Renal pelvis (tissue), 4 donors: Measurements from ENCODE around the gene SH3TC2. TPM values are rescaled to one million over a fixed set of nuclear protein-coding genes. Genes with fewer than 3 reads are reported as not detected.

ENCODE experiments used
- DNase-seq: peaks from one replicate; pipeline ENCODE4 v3.0.0-alpha.2; 2013
- polyA plus RNA-seq, 3 donors: library from polyadenylated mRNA; unstranded; fragments of 120-200 nt; gene quantifications; one replicate each; pipeline ENCODE4 v1.2.1, GENCODE V29; 2013; ENCODE audit not compliant: insufficient read length in 3 of 3

SH3TC2 gene
- polyA plus RNA-seq, 3 donors, result 0.65 to 0.68 (median 0.68) TPM

DNA sequence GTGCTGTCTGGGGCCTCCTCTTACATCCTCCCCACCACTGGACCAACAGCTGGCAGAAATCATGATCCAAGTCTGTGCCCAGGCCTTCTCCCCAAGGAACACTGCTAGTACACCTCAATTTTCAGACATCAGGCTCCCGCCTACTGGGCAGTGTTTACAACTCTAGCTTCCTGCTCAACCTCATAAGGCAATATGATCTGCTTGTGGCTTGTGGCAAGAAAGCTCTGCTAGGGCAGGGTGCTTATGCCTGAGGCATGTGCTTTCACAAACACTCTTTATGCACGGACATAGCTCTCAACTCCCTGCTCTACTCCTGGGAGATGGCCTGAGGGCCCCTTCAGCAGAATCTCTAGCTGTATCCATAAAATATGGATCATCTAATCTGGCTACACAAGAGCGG, 32.5 kb downstream of the SH3TC2 start:
- DNase-seq, result no peak

DNA sequence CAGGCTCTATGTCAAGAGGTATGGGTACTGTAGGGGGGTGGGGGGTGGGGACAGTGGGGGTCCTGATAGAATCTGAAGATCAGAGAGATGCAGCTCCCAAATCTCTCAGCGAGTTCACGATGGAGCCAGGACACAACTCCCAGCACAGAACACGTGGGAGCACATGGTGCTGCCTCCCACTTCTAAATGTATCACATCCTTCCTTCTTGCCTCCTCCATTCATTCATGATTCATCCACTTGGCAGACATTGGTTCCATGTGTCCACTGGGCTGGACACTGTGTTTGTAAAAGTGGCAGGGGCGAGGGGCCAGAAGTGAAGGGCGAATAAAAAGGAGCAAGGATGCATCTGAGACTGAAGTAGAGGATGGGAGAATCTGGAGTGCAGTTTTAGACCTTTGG, 33.9 kb downstream of the SH3TC2 start:
- DNase-seq, result no peak

DNA sequence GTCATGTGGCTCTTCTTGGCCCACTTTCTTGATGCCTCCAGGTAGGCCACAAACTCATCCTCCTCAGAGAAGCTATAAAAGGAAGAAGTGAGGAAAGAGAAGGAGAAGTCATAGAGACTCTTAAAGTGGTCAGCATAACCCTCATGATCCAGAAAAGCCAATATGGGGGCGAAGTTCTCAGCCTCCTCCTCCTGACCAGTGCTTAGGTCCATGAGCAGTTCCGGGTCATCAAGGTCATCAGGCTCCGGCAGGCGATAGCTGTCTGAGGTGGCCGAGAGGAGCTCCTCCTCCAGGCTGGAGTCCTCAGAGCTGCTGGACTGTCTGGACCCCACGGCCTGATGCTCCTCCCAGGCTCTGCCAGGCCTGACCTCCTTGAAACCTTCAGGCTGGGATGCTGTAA, 34.7 kb downstream of the SH3TC2 start:
- DNase-seq, result no peak

DNA sequence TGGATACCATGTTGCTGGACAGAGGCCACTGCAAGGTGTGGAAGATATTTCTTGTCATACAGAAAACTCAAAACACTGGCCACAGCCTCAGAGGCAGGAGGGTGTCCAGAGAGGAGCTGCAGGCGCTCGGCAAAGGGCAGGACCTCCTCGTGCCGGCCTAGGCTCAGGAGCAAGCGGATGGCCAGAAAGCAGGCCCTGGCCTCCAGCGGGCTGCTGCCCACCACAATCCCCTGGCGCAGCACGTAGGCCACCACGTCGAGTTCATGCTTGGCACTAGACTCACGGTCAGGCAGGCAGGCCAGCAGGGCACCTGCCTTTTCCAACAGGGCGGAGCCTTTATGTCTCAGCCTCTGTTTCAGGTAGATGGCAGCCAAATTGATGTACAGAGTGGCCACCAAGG, 35.2 kb downstream of the SH3TC2 start:
- no peak for DNase-seq

DNA sequence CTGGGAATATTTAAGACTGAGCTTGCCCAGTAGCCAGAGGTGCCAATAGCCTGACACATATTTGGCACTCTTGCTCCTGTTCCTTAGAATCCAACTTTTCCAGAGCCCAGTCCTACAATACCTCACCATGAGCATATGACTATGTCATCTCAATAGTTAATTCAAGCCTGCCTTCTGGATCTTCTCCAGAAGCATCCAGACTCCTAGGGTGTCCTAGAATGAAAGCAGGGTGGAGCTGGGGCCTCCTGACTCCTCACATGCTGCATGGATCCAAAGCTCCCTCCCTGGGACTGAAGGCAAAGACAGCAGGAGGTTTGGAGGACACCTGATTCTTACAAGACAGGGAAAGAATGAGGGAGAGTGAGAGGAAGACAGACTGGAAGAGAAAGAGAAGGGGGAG, 37.9 kb downstream of the SH3TC2 start:
- DNase-seq, result no peak

DNA sequence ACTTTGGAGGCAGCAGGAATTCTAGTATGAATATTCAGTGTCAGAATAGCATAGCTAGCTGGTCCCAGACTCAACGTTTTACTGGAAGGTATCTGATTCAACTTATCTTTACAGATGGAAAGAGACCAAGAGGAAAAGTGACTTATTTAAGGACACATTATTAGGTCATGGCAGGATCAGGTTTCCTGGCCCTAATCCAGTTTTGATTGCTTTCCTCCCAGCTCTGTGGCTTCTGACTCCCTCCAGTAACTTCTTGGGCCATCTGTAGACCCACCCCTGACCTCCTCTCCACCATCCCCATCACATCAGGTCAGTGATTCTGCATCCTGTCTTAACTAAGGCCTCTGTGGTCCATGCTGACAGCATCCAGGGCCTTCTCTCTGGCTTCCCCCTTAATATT, 38.4 kb downstream of the SH3TC2 start:
- DNase-seq, result no peak

DNA sequence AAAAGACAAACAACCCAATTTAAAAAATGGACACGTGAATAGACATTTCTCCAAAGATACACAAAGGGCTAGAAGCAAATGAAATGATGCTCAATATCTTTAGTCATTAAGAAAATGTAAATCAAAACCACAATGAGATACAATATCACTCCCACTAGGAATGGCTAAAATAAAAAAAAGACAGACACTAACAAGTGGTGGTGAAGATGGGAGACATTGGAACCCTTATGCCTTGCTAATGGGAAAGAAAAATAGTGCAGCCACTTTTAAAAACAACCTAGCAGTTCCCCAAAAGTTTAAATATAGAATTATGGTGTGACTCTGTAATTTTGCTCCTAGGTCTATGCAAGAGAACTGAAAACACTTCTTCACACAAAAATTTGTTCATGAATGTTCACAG, 40.7 kb downstream of the SH3TC2 start:
- no peak for DNase-seq

DNA sequence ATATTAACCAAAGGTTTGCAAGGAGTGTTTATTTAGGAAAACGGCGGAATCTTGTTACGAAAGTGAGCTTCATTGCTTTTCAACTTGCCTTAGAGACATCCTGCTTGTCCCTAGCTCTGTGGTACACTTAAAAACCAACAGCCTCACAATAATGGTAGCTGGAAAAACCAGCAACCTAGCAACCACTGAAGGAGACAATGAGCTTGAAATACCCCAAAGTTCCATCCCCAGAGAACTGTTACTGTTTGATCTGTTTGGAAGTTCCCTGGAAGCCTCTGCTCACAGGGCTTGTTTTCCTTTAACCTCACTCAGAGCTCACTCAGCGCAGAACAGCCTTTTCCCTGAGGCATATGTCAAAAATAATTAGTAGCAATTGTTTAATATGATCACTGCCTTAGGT, 43.2 kb downstream of the SH3TC2 start:
- no peak for DNase-seq

DNA sequence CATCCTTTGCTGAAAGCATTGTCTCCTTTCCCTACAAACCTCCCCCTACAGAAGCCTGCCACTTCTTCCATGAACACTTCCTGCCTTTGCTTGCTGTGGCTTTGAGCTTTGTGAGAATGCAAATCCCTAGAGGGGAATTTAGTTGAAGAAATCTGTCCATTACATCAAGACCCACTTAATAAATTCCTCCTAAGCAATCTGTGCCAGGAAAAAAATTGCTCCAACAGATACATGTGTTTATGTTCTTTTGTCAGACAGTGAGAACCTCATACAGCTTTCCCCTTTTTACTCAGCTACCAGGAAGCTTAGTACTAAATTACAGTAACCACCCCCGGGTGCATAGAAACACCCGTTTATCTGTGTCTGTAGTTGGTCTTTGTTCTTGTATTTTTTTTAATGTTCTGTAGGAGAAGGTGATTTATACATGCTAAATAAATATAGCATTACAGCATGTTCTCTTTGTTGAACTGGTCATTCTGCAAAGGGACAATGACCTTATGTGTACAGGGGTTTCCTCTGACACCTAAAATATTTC, 43.9 kb downstream of the SH3TC2 start:
- DNase-seq, result no peak

DNA sequence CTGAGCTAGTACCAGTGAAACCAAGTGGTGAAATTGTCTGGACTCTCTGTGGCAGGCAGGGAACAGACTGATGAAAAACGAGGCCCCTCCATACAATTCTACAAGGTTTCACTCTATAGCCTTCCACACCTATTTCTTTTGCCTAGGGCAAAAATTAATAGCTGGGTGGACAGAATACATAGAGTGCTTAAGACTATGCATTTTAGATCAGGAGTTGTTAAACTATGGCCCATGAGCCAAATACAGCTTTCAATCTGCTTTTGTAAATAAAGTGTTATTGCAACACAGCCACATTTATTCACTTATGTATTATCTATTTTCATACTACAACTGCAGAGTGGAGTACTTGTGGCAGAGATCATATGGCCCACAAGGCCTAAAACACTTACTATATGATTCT, 45.2 kb downstream of the SH3TC2 start:
- DNase-seq, result no peak

DNA sequence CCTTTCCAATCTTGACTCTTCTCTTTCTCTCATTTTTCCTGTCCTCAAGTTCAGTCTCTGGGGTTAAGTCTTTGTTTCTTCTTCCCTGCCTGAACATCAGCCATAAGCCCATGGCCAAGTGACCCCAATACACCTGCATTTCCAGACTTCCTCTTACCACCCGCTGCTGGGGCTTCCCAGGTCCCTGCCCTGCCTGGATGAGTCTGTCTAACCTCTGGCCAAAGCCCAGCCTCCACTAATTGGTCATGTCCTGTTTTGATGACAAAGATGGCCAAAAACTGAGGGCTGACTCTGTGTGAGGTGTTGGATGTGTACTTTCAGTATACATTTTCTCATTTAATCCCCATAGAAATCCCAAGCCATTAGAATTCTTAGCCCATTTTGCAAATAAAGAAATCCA, 47.3 kb downstream of the SH3TC2 start:
- no peak for DNase-seq

DNA sequence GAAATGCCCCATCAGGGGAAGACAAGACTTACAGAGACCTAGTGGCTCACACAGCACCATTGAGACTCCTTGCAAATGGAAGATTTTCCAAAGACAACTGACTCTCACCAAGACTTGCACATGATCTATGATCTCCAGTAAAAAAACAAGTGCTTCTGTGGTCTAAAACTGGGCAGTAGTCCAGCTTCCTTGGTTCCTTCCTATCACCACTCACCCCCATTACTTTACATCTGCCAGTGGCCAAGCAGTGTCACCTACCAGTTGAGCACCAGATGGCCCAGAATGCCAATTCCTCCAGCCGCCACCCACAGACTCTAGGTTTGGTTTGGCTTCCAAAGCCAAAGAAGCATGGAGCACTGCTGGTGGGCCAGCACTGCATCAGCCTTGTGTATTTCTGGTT, 47.7 kb downstream of the SH3TC2 start:
- DNase-seq, result no peak

DNA sequence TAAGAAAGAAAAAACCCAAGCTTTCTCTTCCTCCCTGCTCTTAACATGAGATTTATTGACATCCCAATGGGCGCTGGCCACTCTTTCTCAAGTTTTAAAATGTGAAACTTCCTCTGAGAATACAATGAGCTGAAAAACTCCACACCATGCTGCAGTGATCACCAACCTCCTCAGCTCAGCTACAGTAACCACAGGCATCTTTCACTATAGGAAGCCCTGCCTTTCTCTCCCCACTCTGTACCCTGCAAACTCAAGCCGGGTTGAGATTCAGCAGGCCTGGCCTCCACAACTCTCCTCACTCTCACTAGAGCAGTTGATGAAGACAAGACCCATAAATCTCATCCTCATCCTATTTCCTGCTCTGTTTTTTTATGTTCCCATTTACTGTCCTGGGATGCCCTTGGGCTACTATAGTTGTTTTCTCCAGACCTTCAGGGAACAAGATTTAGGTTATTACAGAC, 48.3 kb downstream of the SH3TC2 start:
- DNase-seq, result no peak

DNA sequence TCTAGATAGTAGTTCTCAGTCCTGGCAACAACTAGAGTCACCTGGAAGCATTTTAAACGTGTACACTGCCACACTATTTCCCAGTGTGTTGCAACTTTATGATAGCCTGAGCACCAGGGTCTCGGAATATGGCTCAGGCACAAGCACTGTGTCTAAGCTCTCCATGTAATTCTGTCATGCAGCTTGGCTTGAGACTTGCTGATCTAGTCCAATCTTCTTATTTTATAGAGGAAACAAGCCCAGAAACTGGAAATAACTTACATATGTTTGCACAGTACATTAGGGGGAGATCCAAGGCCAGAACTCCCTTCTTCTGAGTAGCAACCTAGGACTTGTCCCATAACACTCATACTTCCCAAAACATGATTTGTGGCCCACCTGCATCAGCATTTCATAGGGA, 49.1 kb downstream of the SH3TC2 start:
- no peak for DNase-seq

DNA sequence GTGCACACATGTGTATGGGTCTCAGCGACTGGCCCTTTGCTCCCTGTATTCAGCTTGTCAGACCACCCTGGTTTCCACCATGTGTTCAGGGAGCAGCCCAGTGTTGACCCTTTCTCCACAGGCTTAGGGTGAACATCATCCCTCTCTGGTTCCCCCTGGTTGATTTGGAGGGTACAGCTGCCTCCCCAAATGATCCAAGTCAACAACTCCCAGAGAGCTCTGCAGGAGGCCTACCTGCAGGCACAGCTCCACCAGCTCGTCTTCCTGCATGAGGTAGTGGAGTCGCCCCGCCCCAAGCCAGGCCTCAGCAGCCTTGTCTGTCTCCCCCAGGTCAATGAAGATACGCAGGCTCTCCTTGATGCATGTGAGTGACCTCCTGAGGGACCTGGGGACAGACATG, 50.5 kb downstream of the SH3TC2 start:
- DNase-seq, result no peak

DNA sequence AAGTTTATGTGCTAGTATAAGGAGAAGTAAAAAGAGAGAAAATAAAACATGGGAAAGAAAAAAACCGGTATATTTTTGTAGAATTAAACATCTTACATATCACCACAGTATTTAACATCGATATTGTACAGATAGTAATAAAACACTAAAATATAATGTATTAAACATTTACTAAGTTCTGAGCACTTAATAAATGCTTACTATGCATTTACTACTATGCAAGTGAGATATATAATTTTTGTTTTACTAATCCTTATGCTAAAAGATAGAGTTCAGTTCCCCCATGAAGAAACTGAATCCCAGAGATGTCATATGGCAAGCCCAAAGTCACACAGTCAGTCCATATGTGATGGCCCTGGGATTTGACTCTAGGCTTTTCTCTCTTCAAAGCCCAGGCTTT, 51.1 kb downstream of the SH3TC2 start:
- no peak for DNase-seq

DNA sequence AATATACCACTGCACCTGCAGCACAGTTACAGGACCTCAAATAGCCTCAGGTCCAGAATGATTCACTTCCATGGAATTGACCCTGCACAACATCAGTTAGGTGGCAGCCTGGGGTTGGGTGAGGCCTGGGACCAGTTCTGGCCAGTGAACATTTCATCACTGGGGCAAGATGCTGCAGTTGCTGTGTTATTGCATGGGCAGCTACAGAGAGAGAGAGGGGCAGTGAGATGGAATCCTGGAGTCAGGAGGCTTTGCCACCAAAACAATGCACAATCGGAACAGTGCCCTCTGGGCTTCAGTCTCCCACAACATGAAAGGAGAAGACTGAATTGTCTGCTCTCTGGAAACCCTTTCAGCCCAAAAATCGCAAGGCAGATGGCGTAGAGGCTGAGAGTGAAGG, 51.8 kb downstream of the SH3TC2 start:
- no peak for DNase-seq

DNA sequence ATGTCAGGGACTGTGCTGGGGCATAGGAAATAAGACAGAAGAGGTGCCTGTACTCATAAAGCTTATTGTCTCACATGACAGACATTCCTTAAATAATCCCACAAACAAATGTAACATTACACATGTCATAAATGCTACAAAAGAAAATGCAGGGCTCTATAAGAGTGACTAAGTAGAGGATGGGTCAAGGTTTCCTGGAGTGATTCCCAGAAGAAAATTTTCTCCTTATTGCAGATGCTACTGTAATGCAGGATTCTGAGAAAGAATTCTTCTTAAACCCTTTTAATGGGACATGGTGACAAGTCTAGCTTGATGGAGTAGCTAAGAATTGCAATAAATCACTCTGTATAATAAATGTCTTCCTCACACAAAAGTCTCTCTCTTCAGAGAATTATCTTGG, 55.7 kb downstream of the SH3TC2 start:
- no peak for DNase-seq

DNA sequence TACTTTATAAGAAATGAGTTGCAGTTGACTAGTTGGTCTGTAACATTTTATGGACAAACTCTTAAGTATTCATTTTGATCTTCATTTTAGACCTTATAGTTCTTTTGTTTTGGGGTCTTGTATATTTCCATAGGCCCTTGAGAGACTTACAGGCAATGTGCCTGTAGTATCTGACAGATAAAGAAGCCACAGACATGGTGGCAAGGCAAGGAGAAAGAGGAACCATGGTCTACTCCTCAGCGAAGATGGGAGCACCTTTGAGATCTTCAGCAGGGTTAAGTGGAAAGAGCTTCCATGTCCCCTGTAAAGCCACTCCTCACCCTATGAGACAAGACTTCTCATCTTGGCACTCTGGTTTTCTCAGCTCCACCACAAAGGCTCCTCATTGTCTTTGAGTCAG, 56.4 kb downstream of the SH3TC2 start:
- no peak for DNase-seq

DNA sequence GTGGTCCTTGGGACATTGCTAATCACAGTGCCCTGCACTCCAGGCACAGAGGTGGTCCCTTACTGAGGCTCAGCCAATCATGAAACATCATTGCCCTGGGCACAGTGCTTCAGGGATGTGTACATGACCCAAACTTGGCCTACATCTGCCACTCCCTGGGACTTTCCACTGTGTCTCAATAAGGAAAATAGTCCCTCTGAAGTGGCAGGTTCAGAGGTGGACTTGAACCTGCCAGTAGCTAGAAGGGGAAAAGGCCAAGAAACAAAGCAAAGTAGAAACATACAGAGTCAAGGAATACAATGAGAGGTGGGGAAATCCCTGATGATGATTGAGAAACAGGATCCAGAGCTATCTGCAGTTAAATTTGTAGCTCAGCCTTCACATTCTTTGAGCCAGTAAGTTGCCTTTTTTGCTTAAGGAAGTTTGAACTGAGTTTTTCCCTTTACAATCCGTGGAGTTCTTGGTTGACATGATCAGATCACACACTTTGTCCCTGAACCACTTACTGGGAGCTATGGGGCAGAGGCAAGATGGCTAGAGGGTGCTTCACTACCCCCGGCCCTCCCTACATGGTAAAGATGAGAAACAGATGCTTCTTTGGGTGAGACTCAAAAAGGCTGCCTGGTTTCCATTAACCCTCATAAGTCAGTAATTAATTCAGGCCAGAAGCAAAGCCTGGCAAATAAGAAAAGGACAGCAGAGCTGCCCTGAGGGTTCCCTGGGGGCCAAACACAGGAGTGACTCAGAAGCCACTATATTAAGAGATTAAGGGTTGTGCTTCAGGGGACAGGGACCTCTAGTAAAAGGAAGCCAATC, 57.6 kb downstream of the SH3TC2 start:
- no peak for DNase-seq

DNA sequence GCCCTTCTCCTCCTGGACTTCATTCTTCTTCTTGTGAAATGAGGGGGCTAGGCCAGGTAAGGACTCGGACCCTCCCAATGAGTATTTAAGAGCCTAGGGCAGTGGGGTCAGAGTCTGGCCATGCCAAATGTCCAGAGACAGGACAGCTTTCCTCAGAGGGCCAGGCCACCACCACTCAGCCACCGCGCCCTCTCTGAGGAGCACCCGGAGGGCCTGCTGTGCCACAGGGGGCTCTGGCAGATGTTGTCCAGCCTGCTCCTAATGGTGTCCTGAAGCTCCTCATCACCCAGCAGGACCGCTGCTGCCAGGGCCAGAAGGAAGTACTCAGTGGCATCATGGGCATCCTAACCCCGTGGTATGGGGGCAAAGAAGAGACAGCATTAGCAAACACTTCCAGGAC, 58.3 kb downstream of the SH3TC2 start:
- DNase-seq, result no peak

DNA sequence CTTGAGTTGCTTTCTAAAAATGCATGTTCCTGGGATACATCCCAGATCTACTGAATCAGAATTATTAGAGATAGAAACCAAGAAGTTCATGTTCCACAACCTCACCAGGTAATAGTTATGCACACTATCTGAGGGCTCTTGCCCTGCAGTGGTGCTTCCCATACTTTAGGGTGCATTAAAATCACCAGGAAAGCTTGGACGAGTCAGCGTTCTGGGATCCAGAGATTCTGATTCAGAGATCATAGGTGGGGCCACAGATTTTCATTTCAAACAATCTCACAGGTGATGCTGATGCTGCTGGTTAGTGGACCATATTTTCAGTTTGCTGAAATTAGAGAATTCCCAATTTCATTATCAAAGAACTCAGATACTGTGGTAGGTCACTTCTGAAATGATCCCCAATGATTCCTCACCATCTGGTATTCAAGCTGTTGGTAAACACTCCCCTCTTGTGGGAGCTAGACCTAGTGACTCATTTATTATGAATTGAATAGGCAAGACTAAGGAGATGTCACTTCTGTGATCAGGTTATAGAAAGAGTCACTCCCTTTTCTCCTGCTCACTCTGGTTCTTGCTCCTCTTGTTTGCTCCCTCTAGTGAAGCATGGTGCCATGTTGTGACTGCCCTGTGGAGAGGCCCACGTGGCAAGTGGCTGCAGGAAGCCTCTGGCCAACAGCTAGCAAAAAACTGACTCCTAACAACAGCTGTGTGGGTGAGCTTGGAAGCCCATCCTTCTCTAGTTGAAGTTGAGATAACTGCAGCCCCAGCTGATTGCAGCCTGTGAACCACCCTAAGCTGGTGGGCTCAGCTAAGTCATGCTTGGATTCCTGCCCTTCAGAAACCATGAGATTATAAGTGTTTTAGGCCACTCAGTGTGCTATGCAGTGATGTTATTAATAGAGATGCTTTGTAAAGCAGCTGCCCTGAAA, 59.8 kb downstream of the SH3TC2 start:
- no peak for DNase-seq

DNA sequence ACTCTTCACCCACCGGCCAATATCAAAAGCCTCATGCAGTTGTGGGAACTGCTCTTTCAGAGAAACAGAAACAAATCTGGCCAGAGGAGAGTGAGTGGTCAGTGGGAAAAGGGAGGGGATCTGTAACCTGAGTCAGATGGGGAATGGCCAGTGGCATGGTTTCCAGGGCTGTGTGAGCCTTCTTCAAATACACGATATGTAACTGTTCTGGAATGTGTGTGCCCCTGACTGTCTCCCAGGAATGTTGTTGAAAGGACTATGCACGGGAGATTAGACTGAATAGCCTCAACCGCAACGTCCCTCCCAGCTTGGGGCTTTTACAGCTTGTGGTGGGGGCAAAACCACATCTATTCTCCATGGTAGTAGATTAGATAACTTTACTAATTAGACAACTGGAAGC, 60.8 kb downstream of the SH3TC2 start:
- DNase-seq, result peak; percentile 77
